Embryonic facial prominence (tissue), 1 donor: ENCODE measurements around the gene PRELP.
"Not testable (repeated sequence)": the region's sequence is repeated elsewhere in the genome, so short reads cannot be mapped to it uniquely, and the experiment has no call there.

Source experiments
- DNase-seq: peaks from one replicate; pipeline ENCODE4 v3.0.0-alpha.2; 2016; ENCODE audit errors: extremely low spot score

PRELP gene

GRCh38 chr1:203506858-203507626 lies 31.4 kb downstream of the PRELP start:
- no peak for DNase-seq

DNA sequence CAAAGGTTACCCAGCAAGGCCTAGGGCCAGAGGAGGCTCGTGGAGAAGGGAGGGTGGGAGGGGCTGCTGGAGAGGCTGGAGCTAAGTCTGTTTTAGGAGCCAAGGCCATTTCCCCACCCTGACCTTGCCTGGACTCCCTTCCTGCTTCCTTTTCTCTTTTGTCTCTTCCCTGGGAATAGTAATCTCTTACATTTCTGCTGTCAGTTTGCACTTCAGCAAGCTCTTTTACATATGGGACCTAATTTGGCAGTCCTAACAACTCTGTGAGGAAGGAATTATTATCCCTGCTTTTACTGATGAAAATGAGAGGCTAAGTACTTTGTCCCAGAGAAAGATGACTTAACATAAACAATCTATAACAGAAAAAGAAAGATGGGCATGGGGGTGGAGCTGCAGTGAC lies 32.2 kb downstream of the PRELP start:
- no peak for DNase-seq

GRCh38 chr1:203508463-203509073 lies 33.0 kb downstream of the PRELP start:
- DNase-seq = no peak

DNA sequence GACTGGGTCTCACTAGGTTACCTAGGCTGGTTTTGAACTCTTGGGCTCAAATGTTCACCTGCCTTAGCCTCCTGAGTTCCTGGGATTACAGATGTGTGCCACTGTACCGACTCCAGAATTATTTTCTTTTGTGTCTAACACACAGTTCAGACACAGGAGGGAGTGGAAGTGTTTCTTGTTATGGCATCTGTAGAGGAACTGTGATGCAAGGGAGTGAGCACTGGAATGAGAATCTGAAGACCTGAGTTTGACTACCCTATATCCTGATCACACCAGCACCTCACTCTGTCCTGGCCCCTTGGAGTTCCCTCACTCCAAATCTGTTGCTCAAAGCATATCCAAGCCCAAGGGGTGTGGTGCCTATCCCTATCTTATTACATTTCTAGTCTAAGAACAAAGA lies 33.5 kb downstream of the PRELP start:
- DNase-seq = no peak

DNA sequence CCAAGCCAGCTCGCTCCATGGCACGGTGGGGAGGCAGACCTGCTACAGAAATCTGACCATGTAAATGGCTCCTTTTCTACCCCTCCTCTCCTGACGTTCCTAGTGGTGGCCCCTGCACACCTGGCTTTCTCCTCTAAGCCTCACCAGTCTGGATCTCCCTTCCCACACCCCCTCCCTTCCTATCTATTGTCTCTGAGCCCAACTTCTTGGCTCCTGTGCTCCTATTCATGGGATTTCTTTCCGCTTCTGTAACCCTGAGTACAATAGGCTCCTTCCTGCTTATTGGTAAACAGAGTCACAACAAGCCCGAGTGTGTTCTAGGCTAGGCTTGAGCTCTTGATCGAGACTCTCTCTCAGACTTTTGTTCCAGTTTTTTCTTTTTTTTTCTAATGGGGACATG lies 35.9 kb downstream of the PRELP start:
- DNase-seq = no peak

GRCh38 chr1:203511930-203512329 lies 36.3 kb downstream of the PRELP start:
- DNase-seq = no peak

GRCh38 chr1:203512517-203512847 lies 36.9 kb downstream of the PRELP start:
- no peak for DNase-seq

DNA sequence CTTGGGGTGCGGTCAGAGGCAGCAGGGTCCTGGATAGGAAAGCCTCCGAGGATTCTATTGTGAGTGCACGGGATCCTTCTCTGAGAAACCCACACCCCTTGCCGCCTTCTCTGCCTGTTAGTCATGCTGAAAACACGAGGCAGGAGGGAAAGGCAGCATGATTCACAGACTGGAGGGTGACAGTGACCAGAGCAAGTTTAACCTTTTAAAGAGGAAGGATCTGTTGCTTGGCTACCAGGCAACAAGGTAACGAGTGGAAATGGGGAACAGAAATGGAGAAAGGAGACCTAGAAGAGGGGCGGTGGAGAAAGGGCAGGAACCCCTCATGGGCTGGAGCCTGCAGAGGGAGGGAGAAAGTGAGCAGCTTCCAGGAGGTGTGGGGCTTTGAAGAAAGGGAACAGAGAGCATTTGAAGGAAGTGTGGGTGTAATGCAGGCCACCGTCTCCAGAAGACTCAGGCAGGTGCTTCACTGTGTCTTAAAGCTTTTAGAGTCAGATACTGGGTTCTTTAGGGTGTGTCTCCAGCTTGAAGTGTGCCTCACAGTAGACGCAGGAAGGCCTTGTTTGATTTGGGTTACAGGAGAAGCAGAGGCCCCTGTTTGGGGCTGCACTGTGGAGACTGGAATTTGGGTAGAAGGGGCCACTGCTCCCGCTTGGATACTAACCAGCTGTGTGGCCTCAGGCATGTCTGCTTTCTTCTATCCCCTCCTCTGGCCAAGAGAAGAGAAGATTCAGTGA lies 37.4 kb downstream of the PRELP start:
- no peak for DNase-seq

- DNase-seq = no peak
These were observed 38.0 kb downstream of the PRELP start for GRCh38 chr1:203513585-203514031.

DNA sequence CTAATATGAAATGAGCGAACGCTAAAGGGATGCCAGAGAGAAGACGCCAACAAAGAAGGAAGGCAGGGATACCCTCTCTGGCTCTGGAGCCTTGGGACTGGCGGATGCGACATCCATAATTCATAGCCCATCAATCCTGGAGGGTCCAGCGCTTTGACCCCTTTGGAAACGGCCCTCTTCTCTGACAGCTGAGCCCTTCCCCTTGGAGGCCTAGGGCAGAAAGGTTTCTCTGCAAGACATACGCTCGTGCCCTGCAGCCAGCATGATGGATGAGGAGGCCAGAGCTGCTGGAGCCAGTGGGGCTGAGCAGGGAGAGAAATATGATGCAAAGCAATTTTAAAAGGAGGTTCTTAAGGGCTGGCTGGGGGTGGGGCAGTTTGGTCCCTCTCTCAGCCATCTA lies 40.6 kb downstream of the PRELP start:
- DNase-seq = no peak

- DNase-seq = no peak
These were observed 41.3 kb downstream of the PRELP start for GRCh38 chr1:203516906-203517305.

GRCh38 chr1:203517426-203518110 lies 42.0 kb downstream of the PRELP start:
- no peak for DNase-seq

GRCh38 chr1:203518139-203518538 lies 42.5 kb downstream of the PRELP start:
- not testable (repeated sequence) for DNase-seq

GRCh38 chr1:203518541-203518940 lies 42.9 kb downstream of the PRELP start:
- DNase-seq = no peak

DNA sequence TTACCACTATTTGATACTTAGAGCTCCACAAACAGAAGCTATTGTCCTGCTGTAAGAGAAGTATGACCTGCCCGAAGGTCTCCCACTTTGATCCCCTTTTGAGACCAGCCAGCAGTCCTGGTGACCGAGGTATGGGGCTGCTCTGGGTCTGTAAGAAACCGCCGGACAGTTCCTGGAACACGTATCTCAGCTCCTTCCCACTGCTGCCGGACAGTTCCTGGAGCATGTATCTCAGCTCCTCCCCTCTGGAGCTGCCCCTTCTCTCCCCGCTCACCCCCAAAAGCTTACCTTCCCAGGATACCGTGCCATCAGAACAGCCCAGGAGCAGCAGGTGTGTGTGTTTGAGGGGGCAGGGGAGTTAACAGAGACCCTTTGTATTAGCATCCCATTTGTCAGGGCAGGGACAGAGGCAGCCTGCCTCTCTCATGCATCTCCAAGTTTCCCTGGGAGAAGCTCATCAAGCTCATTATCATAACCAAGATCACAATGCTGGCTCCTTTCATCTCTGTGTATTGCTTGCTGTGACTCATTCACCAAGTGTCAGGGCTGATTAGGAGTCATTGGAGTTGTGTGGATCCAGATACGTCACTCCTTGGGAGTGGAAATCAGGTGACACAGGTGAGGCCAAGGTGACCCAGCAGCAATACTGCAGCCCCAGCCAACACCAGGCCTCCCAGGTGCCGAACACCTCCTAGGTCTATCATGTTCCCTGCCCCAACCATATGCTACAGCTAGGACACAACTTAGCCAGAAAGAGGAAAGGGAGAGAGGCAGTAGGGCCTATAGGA lies 43.6 kb downstream of the PRELP start:
- no peak for DNase-seq

DNA sequence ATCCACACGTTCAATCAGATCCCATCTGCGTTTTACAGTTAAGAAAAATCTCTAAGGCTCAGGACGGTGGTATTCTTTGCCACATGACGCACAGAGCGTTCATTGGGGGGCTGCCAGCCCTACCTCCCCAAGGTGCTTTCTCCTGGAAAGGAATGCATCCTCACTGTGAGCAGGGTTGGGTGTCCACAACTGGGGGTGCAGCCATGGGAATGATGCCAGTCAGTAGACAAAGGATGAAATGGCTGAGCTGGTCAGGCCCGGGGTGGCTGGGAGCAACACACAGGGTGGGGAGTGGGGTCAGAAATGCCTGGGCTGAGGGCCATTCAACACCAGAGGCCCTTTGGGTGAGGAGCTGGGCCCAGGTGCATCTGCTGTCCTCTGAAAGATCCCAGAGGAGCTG lies 44.3 kb downstream of the PRELP start:
- no peak for DNase-seq

DNA sequence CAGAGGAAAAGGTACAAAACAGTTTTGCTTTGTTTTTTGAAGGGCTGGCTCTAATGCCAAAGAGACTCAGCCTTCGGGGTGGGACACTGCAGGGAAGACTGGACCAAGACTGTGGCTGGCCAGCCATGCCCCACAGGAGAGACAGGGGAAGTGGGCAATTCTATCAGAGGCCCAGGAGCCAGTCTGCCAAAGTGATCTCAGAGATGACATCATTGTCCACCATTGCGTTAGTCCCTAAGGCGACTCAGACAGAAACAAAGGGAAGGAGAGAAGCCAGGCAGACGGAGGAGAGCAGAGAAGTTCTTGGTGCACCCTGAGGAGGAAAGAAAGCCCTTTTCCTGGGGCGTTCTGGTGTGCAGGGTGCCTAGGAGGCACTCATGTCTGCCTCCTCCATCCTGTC lies 44.7 kb downstream of the PRELP start:
- DNase-seq = no peak

DNA sequence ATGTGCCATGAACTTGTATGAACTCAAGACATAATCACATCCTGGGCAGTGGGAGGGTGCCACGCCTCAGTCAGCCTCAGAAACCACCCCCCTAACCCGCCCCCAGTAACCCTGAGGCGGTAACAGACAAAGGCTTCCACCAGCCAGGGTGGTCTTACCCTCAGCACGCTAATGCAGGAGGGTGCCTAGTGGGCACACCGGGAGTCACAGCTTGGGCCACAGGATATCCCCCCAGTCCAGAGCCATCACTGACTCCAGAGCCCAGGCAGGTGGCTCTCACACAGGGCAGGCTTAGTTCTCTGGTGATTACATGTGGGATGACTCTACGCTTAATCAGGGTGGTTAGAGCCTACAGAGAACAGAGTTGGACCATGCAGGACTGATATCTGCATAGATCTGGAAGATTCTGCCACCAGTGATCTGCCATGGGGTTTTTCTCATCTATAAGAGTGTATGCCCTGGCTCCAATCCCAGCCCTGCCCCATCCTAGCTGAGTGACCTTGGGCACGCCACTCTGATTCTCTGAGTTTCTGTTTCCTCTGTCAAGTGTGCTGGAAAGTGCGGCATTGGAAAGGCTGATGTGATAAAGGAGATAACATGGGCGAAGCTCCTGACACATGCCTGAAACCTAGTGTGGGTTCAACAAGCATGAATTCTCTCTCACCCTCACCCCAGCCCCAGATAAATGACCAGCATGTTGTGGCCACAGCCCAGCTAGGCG lies 45.6 kb downstream of the PRELP start:
- DNase-seq = no peak

- no peak for DNase-seq
These were observed 46.2 kb downstream of the PRELP start for GRCh38 chr1:203521812-203522211.

DNA sequence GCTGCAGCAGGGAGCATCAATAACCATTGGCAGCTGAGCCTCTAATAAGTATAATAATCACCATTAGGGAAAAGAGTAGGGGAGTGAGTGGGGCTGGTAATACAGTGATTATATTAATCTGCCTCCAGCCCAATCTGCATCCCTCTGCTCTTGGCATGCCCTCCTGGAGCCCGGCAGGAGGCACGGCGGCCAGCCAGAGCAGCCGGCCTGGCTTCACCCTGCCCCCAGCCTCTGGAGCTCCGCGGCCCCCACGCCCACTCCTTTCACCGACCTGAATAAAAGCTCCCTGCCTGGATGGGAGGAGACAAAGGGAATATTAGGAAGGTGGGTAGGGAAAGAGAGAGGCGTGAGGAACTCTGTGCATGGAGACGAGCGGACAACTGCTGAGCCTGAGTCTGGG lies 46.6 kb downstream of the PRELP start:
- DNase-seq = no peak

DNA sequence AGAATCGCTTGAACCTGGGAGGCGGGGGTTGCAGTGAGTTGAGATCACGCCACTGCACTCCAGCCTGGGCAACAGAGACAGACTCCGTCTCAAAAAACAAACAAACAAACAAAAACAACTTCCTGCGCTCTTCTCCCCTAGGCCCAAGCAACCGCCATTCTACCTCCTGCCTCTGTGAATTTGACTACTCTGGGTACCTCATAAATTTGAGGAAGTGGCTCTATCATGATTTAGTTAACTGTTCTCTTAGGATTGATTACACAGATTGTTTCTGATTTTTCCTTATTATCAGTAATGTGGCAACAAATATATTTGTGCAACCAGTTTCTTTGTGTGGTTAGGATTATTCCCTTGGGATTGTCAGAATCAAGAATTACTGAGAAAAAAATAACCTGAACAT lies 48.1 kb downstream of the PRELP start:
- no peak for DNase-seq
